Measurements from ENCODE around the gene GP9. TPM values are rescaled to one million over a fixed set of nuclear protein-coding genes. Genes with fewer than 3 reads are reported as not detected.

The GP9 gene
- total and polyA plus RNA-seq, 2 donors (not counting 1 experiment from before 2014, with no cell fraction given): not detected

DNA sequence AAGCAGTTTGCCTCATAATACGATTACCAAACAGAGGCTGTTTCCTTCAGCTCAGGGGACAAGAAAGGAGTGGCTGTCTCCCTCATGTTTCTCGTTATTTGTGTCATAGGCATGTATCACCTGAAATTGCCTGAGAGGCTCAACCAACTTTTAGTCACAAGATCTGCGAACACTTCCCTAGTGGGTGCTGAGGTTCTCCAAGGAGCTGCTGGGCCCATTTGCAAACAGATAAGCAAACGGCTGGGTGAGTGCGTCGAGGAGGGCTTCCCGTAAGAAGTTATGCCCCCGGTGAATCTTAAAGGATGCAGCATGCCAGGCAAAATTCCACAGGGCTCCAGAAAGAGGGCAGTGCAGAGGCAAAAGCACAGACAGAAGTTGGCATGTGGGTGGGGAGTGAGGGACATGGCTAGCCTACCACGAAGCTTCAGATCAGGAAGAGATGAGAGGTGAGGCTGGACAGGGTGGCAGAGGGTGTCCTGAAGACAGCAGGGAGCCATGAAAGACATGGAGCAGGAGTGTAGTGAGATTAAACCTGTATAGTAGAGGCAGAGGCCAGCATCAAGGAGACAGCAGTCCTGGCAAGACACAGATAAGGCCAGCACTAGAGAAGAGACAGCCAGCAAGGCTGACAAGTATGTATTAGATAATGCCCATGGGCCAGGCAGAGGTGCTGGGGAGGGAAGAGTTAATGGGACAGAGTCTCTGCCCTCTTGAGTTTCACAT is 4.0 kb upstream of the GP9 start:
- no peak overlapping the region for H2AFZ ChIP-seq (ENCODE audit: low read length)
- no peak overlapping the region for H3K4me2 ChIP-seq (ENCODE audit: extremely low read depth, insufficient read depth, low read length)
- no peaks in the 10 kb centered on the region for H4K20me1 ChIP-seq (ENCODE audit: control insufficient read depth, extremely low read depth, insufficient read depth, low read length)
- H3K4me3 ChIP-seq (replicated peaks in 1 of 4; ENCODE audit: control extremely low read depth in 1 of 4, insufficient read depth in 1 of 4, low read depth in 3 of 4, low read length in 4 of 4): no peak overlapping the region
- H3K9ac ChIP-seq (ENCODE audit: insufficient read depth, low read length): no peak overlapping the region
- H3K9me3 ChIP-seq (ENCODE audit: control insufficient read depth, insufficient read depth, low read depth, low read length): no peaks in the 10 kb centered on the region
- TF ChIP-seq, protein P1, sequence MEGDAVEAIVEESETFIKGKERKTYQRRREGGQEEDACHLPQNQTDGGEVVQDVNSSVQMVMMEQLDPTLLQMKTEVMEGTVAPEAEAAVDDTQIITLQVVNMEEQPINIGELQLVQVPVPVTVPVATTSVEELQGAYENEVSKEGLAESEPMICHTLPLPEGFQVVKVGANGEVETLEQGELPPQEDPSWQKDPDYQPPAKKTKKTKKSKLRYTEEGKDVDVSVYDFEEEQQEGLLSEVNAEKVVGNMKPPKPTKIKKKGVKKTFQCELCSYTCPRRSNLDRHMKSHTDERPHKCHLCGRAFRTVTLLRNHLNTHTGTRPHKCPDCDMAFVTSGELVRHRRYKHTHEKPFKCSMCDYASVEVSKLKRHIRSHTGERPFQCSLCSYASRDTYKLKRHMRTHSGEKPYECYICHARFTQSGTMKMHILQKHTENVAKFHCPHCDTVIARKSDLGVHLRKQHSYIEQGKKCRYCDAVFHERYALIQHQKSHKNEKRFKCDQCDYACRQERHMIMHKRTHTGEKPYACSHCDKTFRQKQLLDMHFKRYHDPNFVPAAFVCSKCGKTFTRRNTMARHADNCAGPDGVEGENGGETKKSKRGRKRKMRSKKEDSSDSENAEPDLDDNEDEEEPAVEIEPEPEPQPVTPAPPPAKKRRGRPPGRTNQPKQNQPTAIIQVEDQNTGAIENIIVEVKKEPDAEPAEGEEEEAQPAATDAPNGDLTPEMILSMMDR (conservative IDR thresholded peaks at IDR 0.05 in 1 of 2, IDR thresholded peaks at IDR 0.05 in 1 of 2; ENCODE audit: low read depth in 1 of 2, low read length in 2 of 2): no peak
- TF ChIP-seq EZH2 (IDR thresholded peaks at IDR 0.05; ENCODE audit: low read length, missing control alignments): no peak
- no peaks in the 10 kb centered on the region for H3K27me3 ChIP-seq (ENCODE audit: control insufficient read depth, insufficient read depth, low read length)
- H3K4me1 ChIP-seq (ENCODE audit: control insufficient read depth, extremely low read depth, insufficient read depth, low read length): no peaks in the 10 kb centered on the region
- no peaks in the 10 kb centered on the region for H3K79me2 ChIP-seq (ENCODE audit: control insufficient read depth, insufficient read depth, low read length)
- H3K27ac ChIP-seq (ENCODE audit: insufficient read depth, low read length): no peak overlapping the region
- no peak for DNase-seq (ENCODE audit: low read depth in 2 of 2)
- no peaks in the 10 kb centered on the region for H3K36me3 ChIP-seq (ENCODE audit: control insufficient read depth, insufficient read depth, low read length)

DNA sequence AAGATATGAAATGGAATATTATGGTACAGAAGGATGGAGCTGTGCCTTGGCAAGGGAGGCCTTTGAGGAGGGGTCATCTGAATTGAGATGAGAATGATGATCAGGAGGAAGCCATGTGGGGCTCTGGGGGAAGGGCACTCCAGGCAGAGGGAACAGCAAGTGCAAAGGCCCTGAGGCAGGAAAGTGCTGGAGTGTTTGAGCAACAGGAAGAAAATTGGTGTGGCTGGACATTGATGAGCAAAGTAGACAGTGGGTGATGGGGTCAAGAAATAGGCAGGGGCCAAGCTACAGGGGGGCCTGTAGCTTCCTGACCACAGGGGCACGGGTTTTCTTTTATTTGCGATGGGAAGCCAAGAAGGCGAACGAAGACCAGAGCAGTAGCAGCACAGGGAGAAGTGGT is 3.3 kb upstream of the GP9 start:
- H3K79me2 ChIP-seq (ENCODE audit: control insufficient read depth, insufficient read depth, low read length): no peaks in the 10 kb centered on the region
- H3K4me3 ChIP-seq (replicated peaks in 1 of 4; ENCODE audit: control extremely low read depth in 1 of 4, insufficient read depth in 1 of 4, low read depth in 3 of 4, low read length in 4 of 4): no peak overlapping the region
- no peaks in the 10 kb centered on the region for H3K9me3 ChIP-seq (ENCODE audit: control insufficient read depth, insufficient read depth, low read depth, low read length)
- DNase-seq (ENCODE audit: low read depth in 2 of 2): no peak
- H3K4me1 ChIP-seq (ENCODE audit: control insufficient read depth, extremely low read depth, insufficient read depth, low read length): no peaks in the 10 kb centered on the region
- TF ChIP-seq, protein P1 (conservative IDR thresholded peaks at IDR 0.05 in 1 of 2, IDR thresholded peaks at IDR 0.05 in 1 of 2; ENCODE audit: low read depth in 1 of 2, low read length in 2 of 2): no peak
- no peak for TF ChIP-seq EZH2 (IDR thresholded peaks at IDR 0.05; ENCODE audit: low read length, missing control alignments)
- H4K20me1 ChIP-seq (ENCODE audit: control insufficient read depth, extremely low read depth, insufficient read depth, low read length): no peaks in the 10 kb centered on the region
- H3K9ac ChIP-seq (ENCODE audit: insufficient read depth, low read length): no peak overlapping the region
- no peak overlapping the region for H3K27ac ChIP-seq (ENCODE audit: insufficient read depth, low read length)
- no peak overlapping the region for H2AFZ ChIP-seq (ENCODE audit: low read length)
- H3K36me3 ChIP-seq (ENCODE audit: control insufficient read depth, insufficient read depth, low read length): no peaks in the 10 kb centered on the region
- H3K27me3 ChIP-seq (ENCODE audit: control insufficient read depth, insufficient read depth, low read length): no peaks in the 10 kb centered on the region
- no peak overlapping the region for H3K4me2 ChIP-seq (ENCODE audit: extremely low read depth, insufficient read depth, low read length)

DNA sequence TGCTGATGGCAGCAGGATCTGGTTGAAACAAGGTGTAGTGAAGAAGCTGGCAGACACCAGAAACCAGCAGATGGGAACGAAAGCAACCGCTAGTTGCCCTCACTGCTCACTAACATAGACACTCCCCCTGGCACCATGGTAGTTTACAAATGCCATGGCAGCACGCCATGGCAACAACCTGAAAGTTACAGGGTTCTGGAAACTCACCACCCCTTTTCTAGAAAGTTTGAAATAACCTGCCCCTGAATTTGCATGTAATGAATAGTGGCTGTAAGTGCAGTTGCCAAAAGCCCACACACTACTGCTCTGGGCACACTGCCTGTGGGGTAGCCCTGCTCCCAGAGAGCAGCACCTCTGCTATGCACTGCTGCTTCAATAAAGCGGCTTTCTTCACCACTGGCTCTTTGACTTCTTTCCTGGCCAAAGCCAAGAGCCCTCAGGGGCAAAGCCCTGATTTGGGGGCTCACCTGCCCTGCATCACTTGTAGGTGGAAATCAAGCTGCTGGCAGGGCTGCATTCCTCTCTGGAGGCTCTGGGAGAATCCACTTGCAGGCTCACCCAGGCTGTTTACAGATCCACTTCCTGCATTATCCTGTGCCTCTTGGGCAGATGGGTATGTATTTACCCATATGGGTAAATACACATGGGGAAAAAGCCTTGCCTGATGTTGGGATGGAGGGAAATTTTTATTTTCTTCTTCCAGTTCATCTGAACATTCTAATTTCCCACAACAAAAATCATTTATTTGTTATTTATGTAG is 2.0 kb upstream of the GP9 start:
- H3K36me3 ChIP-seq (ENCODE audit: control insufficient read depth, insufficient read depth, low read length): no peaks in the 10 kb centered on the region

More for the DNA sequence above, 2.0 kb upstream of the GP9 start:
- Histone ChIP-seq H4K20me1 (ENCODE audit: control insufficient read depth, extremely low read depth, insufficient read depth, low read length) (no peaks in the 10 kb centered on the region), H3K79me2 (ENCODE audit: control insufficient read depth, insufficient read depth, low read length) (no peaks in the 10 kb centered on the region), H2AFZ (ENCODE audit: low read length) (no peak overlapping the region), H3K27ac (ENCODE audit: insufficient read depth, low read length) (no peak overlapping the region), H3K4me3 (replicated peaks in 1 of 4; ENCODE audit: control extremely low read depth in 1 of 4, insufficient read depth in 1 of 4, low read depth in 3 of 4, low read length in 4 of 4) (no peak overlapping the region), H3K4me2 (ENCODE audit: extremely low read depth, insufficient read depth, low read length) (no peak overlapping the region), H3K9ac (ENCODE audit: insufficient read depth, low read length) (no peak overlapping the region), H3K9me3 (ENCODE audit: control insufficient read depth, insufficient read depth, low read depth, low read length) (no peaks in the 10 kb centered on the region), H3K27me3 (ENCODE audit: control insufficient read depth, insufficient read depth, low read length) (no peaks in the 10 kb centered on the region), H3K4me1 (ENCODE audit: control insufficient read depth, extremely low read depth, insufficient read depth, low read length) (no peaks in the 10 kb centered on the region)
- no peak for DNase-seq (ENCODE audit: low read depth in 2 of 2)
- TF ChIP-seq EZH2 (IDR thresholded peaks at IDR 0.05; ENCODE audit: low read length, missing control alignments): no peak
- TF ChIP-seq, protein P1 (conservative IDR thresholded peaks at IDR 0.05 in 1 of 2, IDR thresholded peaks at IDR 0.05 in 1 of 2; ENCODE audit: low read depth in 1 of 2, low read length in 2 of 2): no peak

All from fibroblast of lung (primary cell).